CD8-positive, alpha-beta memory T cell (primary cell): ENCODE data around the gene CEP68. TPM values are rescaled to one million over a fixed set of nuclear protein-coding genes. Genes with fewer than 3 reads are reported as not detected.

Source experiments
- polyA plus RNA-seq: library from polyadenylated mRNA; unstranded; fragments of 300-500 nt; fragmentation: Illumina TruSeq; gene quantifications from one replicate; pipeline ENCODE4 v1.2.3, GENCODE V29; 2021
- total RNA-seq, 2 experiments: library from RNA; stranded (reverse); gene quantifications; one replicate each; pipeline ENCODE4 v1.2.3, GENCODE V29; 2021

The CEP68 gene
- total and polyA plus RNA-seq, 3 experiments from 2014 or later, result 7.2 to 24.7 (median 7.4) TPM

Other genes with a start within 250 kb of the CEP68 start
- 10 to 100 TPM; 21.2 to 21.3 TPM for gene SLC1A4, start 67.0 kb upstream of the CEP68 start, total RNA-seq
- gene SLC1A4, start 67.0 kb upstream of the CEP68 start, polyA plus RNA-seq, result 1.9 TPM
- 10 to 100 TPM; 88.1 to 91.9 TPM for gene RAB1A, start 73.7 kb downstream of the CEP68 start, total RNA-seq
- gene RAB1A, start 73.7 kb downstream of the CEP68 start, polyA plus RNA-seq, result 53.9 TPM
- gene ACTR2, start 171.4 kb downstream of the CEP68 start, total RNA-seq, result 100 to 1,000 TPM; 294 to 306 TPM
- 299 TPM for gene ACTR2, start 171.4 kb downstream of the CEP68 start, polyA plus RNA-seq